ENCODE data around the gene SEMA5B.

The SEMA5B gene

DNA sequence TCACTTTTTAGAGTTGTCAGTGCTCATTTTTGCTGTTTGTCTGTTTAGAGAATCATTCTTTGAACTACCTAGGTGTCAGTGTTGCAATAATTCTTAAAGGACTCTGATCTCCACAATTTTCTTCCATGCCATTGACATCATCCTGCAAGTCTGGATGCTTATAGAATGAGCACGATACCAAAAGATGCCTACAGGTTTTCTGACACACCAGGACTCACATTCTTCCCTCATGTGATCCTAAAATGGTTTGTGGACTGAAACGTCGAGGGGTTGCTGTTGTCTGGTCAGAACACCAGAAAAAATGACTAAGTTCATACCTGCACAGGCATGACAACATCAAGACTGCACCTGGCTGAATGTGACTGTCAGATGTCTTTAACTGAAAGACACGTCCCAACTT lies 95.9 kb downstream of the SEMA5B start:
- no peak overlapping the region for H3K4me2 ChIP-seq
- no peak overlapping the region for H3K4me3 ChIP-seq (IDR thresholded peaks at IDR 0.05; ENCODE audit: insufficient read depth, low read depth, low read length)
- no peaks in the 10 kb centered on the region for H4K20me1 ChIP-seq (ENCODE audit: insufficient read depth)
- TF ChIP-seq, protein P1, sequence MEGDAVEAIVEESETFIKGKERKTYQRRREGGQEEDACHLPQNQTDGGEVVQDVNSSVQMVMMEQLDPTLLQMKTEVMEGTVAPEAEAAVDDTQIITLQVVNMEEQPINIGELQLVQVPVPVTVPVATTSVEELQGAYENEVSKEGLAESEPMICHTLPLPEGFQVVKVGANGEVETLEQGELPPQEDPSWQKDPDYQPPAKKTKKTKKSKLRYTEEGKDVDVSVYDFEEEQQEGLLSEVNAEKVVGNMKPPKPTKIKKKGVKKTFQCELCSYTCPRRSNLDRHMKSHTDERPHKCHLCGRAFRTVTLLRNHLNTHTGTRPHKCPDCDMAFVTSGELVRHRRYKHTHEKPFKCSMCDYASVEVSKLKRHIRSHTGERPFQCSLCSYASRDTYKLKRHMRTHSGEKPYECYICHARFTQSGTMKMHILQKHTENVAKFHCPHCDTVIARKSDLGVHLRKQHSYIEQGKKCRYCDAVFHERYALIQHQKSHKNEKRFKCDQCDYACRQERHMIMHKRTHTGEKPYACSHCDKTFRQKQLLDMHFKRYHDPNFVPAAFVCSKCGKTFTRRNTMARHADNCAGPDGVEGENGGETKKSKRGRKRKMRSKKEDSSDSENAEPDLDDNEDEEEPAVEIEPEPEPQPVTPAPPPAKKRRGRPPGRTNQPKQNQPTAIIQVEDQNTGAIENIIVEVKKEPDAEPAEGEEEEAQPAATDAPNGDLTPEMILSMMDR (conservative IDR thresholded peaks at IDR 0.05; ENCODE audit: low read depth, low read length): no peak
- no peaks in the 10 kb centered on the region for H3K4me1 ChIP-seq (ENCODE audit: low read depth, poor library complexity, severe bottlenecking)
- no peak overlapping the region for H2AFZ ChIP-seq (ENCODE audit: low read depth)
- H3K27me3 ChIP-seq (ENCODE audit: insufficient read depth, low read depth): no peaks in the 10 kb centered on the region
- H3K27ac ChIP-seq: no peak overlapping the region
- H3K9ac ChIP-seq: no peak overlapping the region
- no peaks in the 10 kb centered on the region for H3K79me2 ChIP-seq (ENCODE audit: insufficient read depth, low read depth)
- H3K36me3 ChIP-seq (ENCODE audit: insufficient read depth): no peaks in the 10 kb centered on the region

DNA sequence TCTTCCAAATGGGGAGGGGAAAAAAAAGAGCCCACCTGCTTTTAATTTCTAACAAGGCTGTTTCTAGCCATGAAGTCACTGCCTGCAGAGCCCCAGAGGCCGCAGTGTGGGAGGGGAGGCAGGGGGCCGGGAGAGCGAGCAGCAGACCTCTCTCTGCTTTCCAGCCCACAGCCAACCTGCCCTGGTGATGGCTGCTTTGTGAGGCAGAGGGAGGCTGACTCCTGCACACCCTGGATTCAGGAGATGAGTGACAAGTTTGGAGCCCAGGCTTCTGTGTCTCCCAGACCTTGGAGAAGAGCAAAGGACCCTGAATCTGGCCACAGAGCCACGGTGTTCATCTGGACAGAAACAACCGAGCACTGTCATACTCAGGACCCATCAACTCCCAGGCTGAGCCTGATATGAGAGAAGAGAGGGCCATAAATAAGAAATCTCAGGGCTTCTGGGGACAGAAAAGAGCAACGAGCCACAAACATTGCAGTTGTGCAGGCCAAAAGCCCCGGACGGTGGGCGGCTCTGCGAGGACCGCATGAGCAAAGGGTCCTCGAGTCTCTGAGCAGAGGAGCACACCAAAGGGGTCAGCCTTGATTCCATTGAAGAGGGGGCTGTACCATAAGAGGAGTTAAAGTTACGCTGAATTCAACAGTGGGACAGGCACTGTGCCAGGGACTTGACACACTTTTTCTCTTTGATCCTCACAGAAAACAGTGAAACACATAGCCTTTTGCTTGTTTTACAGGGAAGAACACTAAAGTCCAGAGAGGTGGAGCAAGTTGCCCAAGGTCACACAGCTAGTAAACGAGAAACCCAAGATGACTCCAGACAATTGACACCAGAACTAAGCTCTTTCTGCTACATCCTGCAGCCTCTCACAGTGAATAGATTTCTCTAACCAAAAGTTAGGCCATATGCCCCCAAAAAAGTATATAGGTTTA lies 97.2 kb downstream of the SEMA5B start:
- TF ChIP-seq, protein P1 (conservative IDR thresholded peaks at IDR 0.05; ENCODE audit: low read depth, low read length): no peak
- Histone ChIP-seq H3K27me3 (ENCODE audit: insufficient read depth, low read depth) (no peaks in the 10 kb centered on the region), H3K4me1 (ENCODE audit: low read depth, poor library complexity, severe bottlenecking) (no peaks in the 10 kb centered on the region), H3K4me2 (no peak overlapping the region), H3K27ac (no peak overlapping the region), H4K20me1 (ENCODE audit: insufficient read depth) (no peaks in the 10 kb centered on the region), H3K4me3 (IDR thresholded peaks at IDR 0.05; ENCODE audit: insufficient read depth, low read depth, low read length) (no peak overlapping the region), H3K36me3 (ENCODE audit: insufficient read depth) (no peaks in the 10 kb centered on the region), H2AFZ (ENCODE audit: low read depth) (no peak overlapping the region), H3K9ac (no peak overlapping the region), H3K79me2 (ENCODE audit: insufficient read depth, low read depth) (no peaks in the 10 kb centered on the region)

DNA sequence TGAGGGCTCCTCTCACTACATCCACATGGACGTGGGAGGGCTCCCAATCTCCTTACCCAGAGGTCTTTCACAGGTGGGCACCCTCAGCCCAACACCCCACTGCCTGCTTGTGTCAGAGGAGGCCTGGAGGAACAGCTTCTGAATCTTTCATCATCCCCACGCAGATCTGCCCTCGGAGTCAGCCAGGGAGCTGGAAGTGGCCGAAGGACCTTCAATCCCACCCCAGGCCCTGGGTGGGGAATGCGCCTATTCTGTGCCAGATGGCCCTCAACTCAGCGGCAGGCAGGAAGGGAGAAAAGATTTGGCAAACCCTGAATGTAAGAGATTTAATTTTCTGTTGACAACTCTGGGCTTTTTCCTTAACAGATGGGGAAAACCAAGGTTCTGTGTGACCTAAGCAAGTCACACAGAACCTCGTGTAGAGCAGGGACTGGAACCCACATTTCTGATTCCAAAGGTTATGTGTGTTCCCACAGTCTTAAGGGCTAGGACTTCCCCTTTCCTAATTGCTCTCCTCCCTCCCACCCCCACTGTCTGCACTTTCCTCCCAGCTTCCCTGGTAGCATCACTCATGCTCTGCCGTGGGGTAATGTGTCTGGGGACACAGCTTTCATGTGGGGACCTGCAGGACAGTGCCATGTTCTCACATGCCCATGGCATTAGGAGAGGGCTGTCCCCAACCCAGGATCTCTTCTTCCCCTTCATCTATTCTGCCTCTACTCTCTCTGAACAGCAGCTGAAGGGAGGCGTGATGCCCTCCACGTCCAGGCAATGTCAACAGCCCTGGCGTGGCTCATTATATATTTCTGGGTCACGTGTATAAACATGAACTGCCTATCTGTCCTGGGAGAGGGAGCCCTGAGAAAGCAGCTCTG lies 98.1 kb downstream of the SEMA5B start:
- Histone ChIP-seq H3K27ac (no peak overlapping the region), H3K27me3 (ENCODE audit: insufficient read depth, low read depth) (no peaks in the 10 kb centered on the region), H2AFZ (ENCODE audit: low read depth) (no peak overlapping the region), H3K36me3 (ENCODE audit: insufficient read depth) (no peaks in the 10 kb centered on the region), H3K4me1 (ENCODE audit: low read depth, poor library complexity, severe bottlenecking) (no peaks in the 10 kb centered on the region), H3K4me3 (IDR thresholded peaks at IDR 0.05; ENCODE audit: insufficient read depth, low read depth, low read length) (no peak overlapping the region), H4K20me1 (ENCODE audit: insufficient read depth) (no peaks in the 10 kb centered on the region), H3K79me2 (ENCODE audit: insufficient read depth, low read depth) (no peaks in the 10 kb centered on the region), H3K9ac (no peak overlapping the region), H3K4me2 (no peak overlapping the region)
- TF ChIP-seq, protein P1 (conservative IDR thresholded peaks at IDR 0.05; ENCODE audit: low read depth, low read length): no peak

DNA sequence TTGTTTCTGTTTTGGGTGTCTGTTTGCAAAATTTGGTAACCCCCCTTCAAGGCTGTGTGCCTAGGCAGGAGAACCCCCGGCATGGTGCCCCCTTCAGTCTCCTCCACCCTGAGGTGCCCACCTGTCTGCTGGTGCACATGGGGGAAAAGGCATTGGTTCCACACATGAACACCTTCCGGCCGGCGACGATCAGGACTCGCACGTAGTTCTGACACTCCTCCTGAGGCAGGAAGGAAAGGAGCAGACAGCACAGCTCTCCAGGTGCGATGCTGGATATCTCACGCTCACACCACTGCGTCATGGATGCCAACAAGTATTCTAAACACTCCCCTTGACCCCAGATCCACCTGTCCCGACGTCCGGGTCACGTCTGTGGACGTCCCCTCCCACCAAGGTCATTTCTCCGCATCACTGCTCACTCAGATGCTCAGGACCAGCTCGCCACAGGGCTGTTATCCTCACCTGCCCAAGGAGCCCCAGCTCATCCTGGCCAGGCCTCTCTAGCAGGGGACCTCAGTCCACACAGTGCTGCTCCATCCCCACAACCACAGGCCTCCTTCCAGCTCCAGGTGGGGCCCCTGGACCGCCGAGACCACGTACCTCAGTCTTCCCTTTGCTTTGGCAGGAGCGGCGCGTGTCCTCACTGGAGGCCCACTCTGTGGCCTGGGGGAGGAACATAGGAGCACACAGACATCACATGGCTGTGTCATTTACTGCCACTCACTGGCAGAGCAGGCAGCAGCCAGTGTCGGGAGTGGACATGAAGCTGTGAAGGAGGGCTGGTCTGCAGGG lies 99.0 kb downstream of the SEMA5B start:
- Histone ChIP-seq H4K20me1 (ENCODE audit: insufficient read depth) (no peaks in the 10 kb centered on the region), H3K36me3 (ENCODE audit: insufficient read depth) (no peaks in the 10 kb centered on the region), H3K9ac (no peak overlapping the region), H3K4me3 (IDR thresholded peaks at IDR 0.05; ENCODE audit: insufficient read depth, low read depth, low read length) (no peak overlapping the region), H3K27me3 (ENCODE audit: insufficient read depth, low read depth) (no peaks in the 10 kb centered on the region), H3K4me2 (no peak overlapping the region), H3K27ac (no peak overlapping the region), H3K4me1 (ENCODE audit: low read depth, poor library complexity, severe bottlenecking) (no peaks in the 10 kb centered on the region), H3K79me2 (ENCODE audit: insufficient read depth, low read depth) (no peaks in the 10 kb centered on the region), H2AFZ (ENCODE audit: low read depth) (no peak overlapping the region)
- TF ChIP-seq, protein P1 (conservative IDR thresholded peaks at IDR 0.05; ENCODE audit: low read depth, low read length): no peak

Data from KMS-11 (cell line).